A549 treated with AZD9567 at 1 μM for 4 hours (cell line): ENCODE results near the gene MAGOHB. TPM values are rescaled to one million over a fixed set of nuclear protein-coding genes. Genes with fewer than 3 reads are reported as not detected.

Experiments used
- total RNA-seq: library from RNA; stranded (reverse); fragments of 200-300 nt; extraction: Qiagen RNA extraction; gene quantifications from 5 replicates; pipeline ENCODE4 v1.2.3, GENCODE V29; 2022; ENCODE audit not compliant: insufficient read depth

Gene MAGOHB
- total RNA-seq, result 43.3 to 53.0 TPM (median 48.9 TPM) in 5 replicates

DNA sequence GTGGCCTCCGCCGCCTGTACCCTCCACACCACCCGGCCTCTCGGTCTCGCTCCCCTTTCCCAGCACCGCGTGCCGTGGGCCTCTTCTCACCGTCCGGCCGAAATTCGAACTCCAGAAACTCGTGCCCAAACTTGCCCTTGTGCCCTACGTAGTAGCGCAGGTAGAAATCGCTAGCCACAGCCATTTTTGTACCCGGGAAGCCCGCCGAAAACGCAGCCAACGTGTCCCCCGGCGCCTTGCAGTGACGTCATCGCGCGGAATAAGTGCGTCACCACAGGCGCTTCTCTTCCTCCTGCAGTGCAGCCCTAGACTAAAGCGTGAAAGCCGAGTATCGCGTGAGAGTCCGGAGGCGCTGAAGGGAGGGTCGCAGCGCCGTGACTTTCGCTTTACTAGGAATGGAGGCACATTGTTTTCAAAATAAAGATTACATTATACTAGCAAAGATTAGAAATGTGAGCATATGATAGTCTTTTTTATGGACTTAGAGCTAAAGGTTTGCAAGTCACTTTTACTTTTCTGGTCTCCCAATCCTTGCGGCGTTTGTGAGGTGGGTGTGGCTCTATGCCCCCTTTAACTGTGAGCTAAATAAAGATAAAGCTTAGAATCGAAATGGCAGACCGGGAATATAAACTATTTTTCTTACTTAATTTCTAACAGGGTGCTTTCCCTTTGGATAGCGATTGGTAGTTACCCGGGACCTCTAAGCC lies at the start of gene MAGOHB:
Gene MAGOHB (minus strand): TSS at position 261 of the 707 bp plus-strand sequence. CDS start 77 bp downstream, at position 184.

Other genes starting within 250 kb of the MAGOHB start
- gene KLRK1, start 223.6 kb downstream of the MAGOHB start, total RNA-seq, result 0.13 TPM in 1 of 5 replicates, not detected in the others
- not detected in 5 replicates for gene KLRC4, start 203.9 kb downstream of the MAGOHB start, total RNA-seq
- 0.12 to 0.26 TPM (median 0.16 TPM) in 3 of 5 replicates, not detected in the others for gene KLRC3, start 193.0 kb downstream of the MAGOHB start, total RNA-seq
- gene KLRC2, start 177.6 kb downstream of the MAGOHB start, total RNA-seq, result 1.3 to 2.3 TPM (median 1.8 TPM) in 4 of 5 replicates, not detected in the other
- gene KLRC1, start 160.2 kb downstream of the MAGOHB start, total RNA-seq, result 0.09 TPM in 1 of 5 replicates, not detected in the others
- gene EIF2S3B, start 107.7 kb downstream of the MAGOHB start, total RNA-seq, result 0.48 to 0.56 TPM (median 0.49 TPM) in 4 of 5 replicates, not detected in the other
- gene STYK1, start 60.4 kb upstream of the MAGOHB start, total RNA-seq, result 0.15 to 0.30 TPM (median 0.21 TPM) in 4 of 5 replicates, not detected in the other
- gene YBX3, start 109.7 kb upstream of the MAGOHB start, total RNA-seq, result 246 to 298 TPM (median 264 TPM) in 5 replicates
- not detected in 5 replicates for gene TAS2R7, start 189.0 kb upstream of the MAGOHB start, total RNA-seq
- not detected in 5 replicates for gene TAS2R8, start 193.7 kb upstream of the MAGOHB start, total RNA-seq
- not detected in 5 replicates for gene TAS2R9, start 196.6 kb upstream of the MAGOHB start, total RNA-seq
- 0.08 to 0.15 TPM (median 0.08 TPM) in 3 of 5 replicates, not detected in the others for gene TAS2R10, start 212.7 kb upstream of the MAGOHB start, total RNA-seq
- 3.1 to 3.6 TPM (median 3.4 TPM) in 4 of 5 replicates, not detected in the other for gene PRR4, start 235.9 kb upstream of the MAGOHB start, total RNA-seq